Dedifferentiated amniotic fluid mesenchymal stem cell (primary cell): ENCODE data around the gene ULK4.

Experiments
- DNase-seq: peaks from one replicate; pipeline ENCODE4 v3.0.0-alpha.2; 2016; ENCODE audit errors: extremely low spot score

ULK4 gene

DNA sequence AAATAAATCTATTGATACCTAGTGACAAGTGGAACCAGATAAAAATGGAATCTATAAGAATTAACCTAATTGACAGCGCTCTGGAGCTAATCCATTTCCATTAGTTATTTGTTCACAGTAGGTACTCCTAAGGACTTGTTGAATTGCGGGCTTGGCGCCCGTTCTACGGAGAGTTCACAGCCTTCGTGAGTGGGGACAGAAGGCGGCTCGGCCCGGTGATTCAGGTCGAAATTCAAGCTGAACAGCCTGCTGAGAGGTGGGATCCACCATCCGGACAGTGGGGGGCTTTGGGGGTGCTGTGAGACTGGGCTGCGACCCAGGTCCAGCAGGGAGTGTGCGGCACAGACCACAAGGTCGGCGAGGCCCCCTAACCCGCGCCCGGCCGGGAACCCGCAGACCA, 763.4 kb downstream of the ULK4 start:
- DNase-seq: no peak

DNA sequence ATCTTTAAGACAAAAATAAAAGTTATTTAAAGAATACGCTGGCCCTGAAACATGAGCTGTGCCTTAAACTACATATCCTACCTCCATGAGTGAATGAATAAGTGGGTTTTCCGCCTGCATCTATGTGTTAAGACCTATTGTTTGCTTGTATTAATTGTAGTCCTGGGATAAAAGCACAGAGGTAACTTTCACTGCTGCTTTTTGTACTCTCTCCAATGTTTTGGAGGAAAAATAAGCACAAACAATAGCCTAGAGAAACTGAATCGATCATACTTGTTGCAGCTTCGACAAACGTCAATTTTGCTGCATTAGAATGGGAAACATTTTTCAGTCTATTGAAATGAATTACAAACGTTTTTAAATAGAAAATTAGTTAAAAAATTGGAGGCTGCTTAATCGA, 763.9 kb downstream of the ULK4 start:
- no peak for DNase-seq
